ENCODE data around the gene SYT7.
A peak's percentile ranks its signal among the peaks of the same experiment; 100 is the strongest.
"Not testable (repeated sequence)": the region's sequence is repeated elsewhere in the genome, so short reads cannot be mapped to it uniquely, and the experiment has no call there.

SYT7 gene

GRCh38 chr11:61494381-61494961, 86.4 kb downstream of the SYT7 start:
- no peak for DNase-seq

DNA sequence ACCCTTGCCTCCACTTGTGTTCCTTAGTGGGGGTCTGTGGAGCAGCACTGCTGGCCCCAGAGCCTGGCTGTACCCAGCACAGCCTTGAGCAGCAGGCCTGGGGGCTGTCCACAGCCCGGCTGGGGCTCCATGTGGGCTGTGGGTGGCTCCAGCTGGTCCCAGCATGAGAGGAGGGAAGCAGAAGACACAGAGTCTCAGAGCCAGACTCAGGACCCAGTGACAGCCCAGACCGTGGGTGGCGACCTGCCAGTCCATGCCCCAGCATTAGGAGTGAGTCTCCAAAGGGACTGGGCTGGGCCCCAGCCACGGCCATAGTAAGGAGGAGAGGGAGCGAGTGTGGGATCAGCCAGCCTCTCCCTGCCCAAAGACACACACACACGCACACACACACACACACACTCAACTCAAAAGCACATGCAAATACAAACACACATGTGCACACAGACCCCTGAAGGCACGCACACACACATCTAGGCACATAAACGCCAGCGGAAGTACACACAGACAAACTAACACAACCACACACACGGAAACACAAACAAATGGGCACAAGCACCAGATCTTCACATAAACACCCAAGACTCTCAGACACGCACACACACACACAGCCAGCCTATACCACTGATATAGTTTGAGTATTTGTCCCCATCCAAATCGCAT, 89.0 kb downstream of the SYT7 start:
- peak; percentile 20 for DNase-seq

DNA sequence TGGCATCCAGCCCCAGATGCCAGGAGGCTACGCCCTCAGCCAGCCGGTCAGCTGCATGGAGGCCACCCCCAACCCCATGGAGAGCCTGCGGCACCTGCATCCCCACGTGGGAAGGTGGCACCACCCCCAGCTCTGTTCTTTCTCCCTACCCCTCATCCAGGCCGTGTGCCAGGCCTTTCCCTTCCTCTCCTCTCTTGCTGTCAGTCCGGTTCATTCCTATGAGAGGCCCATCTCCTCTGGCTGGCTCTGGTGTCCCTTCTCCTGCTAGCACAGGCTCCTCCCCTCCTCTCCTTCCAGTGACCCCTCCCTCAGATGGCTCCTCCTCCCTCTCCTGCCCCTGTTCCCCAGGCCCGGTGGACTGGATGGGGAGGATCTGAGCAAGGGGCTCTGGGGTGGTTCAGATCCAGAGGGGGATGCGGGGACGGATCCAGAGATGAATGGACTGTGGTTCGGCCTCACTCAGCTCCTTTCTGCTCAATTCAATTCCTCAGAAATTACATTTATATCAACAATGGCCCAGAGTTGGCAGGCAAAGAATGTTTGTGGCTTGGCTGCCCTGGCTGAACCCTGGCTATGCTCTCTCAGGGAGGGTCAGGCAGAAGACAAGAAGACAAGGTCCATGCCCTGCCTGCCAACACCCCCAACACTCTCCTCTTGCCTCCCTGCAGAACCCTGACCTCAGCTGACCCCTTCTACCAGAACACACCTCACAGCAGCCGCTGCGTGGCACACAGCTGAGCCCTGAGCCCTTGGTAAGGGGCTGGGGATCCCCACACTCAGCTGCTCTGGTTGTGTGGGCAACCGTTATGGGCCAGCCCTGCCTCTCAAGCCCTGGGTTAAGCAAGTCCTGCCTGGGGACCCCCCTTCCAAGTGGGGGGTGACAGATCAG, 90.8 kb downstream of the SYT7 start:
- peak; percentile 45 for DNase-seq

- DNase-seq: peak; percentile 29
Observed at GRCh38 chr11:61488651-61489291, 92.1 kb downstream of the SYT7 start.

DNA sequence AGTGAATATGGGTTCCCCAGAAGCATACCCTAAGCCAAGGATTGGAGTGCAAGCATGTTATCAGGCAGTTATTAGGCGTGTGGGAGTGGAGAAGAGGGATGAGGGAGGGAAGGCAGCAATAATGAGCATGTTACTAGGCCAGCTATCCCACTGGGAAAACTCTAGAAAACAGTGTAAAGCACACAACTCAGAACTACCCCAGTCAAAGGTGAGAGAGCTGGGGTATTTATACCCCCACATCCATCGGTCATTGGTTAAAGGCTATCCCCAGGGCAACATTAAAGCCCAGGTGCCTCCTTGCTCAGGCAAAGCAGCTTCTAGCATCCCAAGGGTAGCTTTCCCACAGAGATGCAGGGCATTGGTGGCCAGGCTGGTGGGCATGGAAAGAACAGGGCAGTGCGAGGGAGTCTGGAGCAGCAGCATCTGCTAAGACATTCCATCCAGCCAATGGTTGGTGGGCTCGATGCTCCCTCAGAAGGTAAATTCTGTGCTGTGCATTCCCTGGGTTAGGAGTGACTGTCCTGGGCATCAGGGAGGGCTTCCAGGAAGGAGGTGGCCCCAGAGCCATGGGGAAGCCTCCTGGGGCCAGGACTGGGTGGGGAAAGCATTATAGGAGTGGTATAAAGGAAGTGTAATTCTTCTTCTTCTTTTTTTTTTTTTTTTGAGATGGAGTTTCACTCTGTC, 93.4 kb downstream of the SYT7 start:
- peak; percentile 11 for DNase-seq

DNA sequence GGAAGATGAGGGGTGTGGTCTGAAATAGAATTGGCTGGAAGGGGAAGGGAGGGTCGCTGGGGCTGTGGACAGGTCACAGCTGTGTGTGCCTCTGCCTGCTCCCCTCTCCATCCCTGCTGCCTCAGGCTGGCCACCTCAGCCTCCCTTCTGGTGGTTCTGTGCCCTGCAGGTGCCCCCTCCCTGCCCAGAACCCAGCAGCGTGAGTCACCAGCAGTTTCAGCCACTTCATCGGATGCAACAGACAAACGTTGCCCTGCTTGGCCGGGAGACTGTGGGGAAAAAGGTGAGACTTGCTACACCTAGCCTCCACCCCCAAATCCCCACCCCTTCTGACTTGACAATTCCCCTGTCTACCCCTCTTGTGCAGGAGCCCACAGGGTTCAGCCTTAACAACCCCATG, 94.1 kb downstream of the SYT7 start:
- no peak for DNase-seq

DNA sequence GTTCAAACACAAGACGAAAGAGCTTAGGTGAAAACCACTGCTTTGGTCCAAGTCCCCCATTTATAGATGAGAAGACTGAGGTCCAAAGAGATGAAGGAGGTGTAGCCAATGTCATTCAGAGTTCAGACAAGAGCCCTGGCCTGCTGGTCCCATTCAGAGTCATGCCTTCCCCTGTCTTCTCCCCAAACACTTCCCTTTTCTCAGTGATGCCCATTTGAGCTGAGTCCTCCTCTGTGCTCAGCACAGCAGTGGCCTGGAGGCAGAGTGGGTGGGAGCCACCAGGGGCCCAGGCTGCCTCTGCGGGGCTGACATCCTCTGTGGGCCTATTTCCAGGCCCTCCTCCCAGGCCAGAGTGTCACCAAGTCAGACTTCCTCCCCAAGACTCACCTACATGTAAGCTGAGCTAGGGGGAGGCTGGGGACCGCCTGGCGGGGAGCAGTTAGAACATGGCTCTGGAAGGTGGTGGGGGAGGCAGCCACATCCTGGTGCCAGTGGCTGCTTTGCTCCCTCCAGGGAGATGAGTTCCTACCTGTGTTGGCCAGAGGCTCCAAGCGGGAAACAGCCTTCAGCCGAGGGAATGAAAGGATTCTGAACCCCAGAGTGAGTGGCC, 94.8 kb downstream of the SYT7 start:
- peak; percentile 12 for DNase-seq

DNA sequence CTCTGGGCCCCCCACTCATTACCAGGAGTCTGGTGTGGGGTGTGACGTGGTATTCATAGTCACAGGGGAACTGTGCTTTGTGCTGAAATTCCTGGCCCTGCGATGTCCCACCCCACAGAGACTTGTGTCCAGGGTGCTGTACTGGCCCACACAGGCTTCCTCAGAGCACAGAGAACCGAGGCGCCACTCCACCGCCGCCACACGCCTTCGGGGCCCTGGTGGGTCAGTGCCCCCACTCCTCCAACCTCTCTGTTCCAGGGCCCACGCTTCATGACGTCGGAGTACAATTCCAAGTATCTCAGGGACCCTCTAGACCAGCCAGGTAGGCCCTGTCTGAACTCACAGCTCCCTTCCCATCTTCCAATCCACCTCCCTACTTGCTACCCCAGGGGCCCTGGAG, 95.8 kb downstream of the SYT7 start:
- no peak for DNase-seq

DNA sequence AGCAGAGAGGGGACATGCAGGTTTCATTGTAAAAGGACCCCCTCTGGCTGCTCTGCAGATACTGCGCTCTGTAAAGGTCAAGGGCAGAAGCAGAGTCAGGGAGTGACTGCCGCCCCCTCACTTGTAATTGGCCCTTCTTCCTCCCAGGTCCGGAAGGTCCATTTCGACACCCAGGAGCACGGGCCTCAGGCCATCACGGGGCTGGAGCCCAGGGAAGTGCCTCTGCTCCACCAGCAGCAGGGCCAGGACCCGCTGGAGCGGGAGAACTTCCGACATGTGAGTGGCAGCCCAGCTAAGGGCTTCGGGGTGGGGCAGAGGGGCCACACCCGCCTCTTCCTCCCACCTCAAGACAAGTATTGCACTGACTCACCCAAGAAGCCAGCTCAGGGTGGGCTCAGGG, 96.3 kb downstream of the SYT7 start:
- DNase-seq: no peak

DNA sequence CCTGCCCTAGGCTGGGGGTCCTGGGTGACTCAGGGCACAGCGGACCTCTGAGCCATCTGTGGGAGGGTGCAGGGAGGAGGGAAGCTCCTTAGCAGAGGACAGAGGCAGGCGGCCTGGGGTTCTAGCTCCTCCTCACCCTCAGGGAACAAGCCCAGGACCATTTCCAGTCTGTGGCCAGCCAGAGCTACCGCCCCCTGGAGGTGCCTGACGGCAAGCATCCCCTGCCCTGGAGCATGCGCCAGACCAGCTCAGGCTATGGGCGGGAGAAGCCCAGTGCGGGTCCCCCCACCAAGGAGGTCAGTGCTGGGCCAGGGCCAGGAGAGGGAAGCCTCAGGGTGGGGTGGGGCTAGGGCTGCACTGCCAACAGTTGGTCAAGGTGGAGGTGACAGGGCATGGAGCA, 98.4 kb downstream of the SYT7 start:
- DNase-seq: peak; percentile 95

DNA sequence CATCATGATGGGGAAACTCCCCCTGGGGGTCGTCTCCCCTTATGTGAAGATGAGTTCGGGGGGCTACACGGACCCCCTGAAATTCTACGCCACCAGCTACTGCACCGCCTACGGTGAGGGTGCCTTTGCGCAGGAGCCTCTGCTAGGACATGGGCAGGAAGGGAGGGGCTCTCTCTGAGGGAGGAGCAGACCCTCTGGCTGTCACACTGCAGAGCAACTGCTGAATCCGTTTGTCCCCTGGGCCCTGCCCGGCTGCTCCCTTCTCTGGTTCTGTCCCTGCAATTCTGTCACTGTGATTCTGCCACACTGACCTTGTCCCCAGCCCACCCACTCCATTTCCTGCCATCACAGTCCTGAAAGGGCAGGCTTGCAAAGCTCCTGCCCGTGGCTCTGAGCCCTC, 99.1 kb downstream of the SYT7 start:
- DNase-seq: no peak

DNA sequence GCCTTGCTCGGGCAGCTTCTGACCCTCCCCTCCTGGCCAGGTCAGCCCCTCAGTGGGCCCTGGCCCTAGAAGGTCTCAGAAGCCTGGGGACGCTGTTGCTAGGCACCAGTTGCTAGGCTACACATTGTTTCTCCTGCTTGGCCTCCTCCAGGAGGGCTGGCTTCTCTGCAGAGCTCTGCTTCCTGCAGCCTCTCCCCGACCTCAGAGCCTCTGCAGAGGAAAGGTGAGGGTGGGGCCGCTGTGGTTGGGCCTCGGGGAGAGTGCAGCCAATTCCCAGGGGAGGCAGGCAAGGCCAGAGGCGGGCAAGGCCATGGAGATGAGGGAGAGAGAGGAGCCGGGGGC, 99.9 kb downstream of the SYT7 start:
- DNase-seq: no peak

DNA sequence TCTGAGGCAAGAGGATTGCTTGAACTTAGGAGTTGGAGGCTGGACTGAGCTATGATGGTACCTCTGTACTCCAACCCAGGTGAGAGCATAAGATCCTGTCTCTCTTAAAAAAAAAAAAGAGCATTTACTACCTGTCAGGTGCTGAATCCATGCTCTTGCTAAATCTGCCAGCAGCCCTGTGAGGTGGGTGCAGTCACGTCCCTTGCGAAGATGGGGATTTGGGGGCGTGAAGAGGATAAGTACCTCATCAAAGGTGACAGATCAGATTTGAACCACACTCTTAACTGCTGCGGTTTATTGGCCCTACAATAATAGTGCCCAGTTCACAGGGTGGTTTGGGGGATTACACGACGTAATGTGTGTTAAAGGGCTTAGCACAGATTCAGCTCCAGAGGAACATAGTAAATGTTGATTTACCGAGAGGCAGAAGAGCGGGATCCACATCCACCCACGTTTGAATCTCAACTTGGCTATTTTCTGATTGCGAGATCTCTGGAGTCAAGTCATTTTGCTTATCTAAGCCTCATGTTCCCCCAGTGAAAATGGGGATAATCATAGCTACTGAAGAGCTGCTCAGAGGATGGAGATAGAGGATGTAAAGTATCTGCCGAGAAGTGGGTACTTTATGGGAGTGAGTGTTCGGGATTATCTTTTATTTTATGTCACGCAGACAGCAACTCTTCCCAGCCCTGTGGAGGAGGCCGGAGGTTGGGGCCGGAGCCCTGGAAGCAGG, 100.4 kb downstream of the SYT7 start:
- DNase-seq: no peak

DNA sequence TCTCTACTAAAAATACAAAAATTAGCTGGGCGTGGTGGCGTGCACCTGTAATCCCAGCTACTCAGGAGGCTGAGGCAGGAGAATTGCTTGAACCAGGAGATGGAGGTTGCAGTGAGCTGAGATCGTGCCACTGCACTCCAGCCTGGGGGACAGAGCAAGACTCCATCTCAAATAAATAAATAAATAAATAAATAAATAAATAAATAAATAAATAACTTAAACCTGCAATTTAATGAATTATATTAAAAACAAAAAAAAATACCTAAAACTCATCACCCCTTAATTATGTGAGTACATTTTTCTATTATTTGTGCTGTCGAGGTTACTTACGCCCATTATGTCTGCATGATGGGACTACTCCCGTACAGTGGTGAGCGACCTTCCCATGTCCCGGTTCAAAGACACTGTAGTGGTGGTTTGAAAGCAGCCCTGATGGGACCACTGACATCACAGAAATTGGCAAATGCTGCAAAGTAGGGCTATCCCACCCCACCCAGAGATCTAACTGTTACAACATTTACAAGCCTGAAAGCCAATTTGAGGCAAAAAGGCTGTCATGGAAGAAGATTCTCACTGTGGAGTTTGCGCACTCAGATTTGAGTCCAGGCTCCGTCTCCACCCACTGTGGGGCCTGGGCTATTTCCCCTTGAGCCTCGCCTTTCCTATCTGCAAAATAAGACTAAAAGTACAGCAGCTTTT, 101.4 kb downstream of the SYT7 start:
- DNase-seq: not testable (repeated sequence)

DNA sequence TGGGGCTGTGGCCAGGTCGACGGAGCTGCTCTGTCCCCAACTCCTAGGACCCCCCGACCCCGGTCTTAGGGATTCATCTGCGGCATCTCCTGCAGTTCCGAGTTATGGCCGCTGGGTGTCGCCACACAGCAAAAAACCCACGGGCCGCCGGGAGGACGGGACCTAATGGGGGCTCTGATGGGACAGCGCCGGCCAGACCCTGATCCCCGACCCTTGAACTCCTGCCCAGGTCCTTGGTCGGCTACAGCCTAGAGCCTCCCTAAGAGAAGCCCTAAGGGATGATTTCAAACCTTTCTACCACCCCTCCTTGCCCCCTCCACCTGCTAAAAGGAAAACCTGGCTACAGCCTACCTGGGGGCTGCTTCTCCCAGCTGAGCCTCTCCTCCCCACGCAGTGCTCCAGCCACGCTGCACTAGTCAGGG, 103.1 kb downstream of the SYT7 start:
- DNase-seq: no peak

DNA sequence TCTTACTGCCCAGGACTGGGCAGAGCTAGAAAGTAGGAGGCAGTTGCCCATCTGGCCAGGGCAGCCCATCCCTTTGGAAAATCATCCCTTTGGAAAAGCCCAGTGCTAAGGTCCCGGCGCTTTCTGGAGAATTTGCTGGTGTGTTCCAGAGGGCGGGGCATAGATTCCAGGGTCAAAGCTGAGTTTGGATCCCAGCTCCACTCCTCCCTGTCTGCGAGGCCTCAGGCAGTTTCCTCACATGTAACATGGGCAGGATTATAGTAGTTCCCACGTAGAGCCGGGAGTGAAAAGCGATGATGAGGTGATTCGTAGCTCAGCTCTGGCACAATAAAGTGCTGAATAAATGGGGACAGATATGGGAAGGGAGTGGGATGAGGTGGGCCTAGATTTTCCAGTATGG, 103.8 kb downstream of the SYT7 start:
- no peak for DNase-seq

DNA sequence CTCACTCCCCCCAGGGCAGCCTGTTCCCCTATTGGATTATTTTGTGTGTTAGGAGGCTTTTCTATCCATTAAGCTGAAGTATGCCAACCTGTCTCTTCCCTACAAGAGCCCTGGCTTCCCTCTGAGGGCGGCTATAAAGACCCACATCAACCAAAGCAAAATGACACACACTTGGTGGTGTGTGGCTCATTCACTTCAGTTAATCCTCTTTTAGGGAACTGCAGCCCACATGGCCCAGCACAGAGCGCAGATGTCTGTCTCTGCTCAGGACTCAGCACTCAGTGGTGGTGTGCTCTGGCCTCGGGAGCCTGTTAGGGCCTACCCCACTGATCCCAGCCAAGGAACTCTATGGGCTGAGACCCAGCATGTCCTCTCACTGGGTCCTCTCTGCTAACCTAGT, 104.5 kb downstream of the SYT7 start:
- DNase-seq: no peak

DNA sequence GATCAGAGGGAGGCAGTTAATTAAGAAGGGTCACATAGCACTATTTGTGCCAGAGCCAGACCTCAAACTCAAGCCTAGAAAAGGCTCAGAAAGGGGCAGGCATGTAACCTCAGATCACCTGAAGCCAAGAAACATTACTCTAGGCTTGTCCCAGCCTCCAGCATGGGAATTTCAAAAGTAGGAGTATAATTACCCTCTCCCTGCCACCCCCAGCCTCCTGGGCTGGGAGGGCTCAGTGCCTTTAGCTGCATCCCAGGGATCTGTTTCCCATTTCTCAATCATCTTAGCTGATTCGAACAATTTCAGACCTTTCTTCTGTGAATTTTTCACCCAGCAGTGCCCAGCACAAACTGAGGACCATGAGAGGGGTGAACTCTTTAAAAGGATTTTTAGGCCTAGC, 105.4 kb downstream of the SYT7 start:
- no peak for DNase-seq

GRCh38 chr11:61474013-61474643, 106.7 kb downstream of the SYT7 start:
- no peak for DNase-seq

DNA sequence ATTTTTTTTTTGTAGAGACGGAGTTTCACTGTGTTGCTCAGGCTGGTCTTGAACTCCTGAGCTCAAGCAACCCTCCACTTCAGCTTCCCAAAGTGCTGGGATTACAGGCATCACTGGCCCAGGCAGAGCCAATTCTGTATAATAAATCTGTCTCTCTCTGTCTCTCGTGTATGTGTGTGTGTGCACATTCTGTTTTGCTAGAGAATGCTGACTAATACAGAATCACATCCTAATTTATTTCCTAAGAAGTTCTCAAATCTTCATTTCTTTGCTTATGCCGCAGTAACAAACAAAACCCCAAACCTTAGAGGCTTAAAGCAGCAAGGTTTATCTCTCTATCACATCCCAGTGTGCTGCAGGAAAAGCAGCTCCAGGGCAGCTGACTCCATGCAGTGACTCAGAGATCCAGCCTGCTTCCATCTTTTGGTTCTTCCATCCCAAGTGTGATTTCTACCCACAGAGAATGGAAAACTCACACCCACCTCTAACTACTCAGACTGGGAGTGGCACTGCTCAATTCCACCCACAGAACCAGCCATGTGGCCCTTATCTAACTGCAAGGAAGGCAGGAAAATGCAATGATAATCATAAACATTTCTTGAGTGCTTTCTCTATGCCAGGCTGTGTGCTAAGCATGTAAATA, 107.4 kb downstream of the SYT7 start:
- no peak for DNase-seq
